BLaER1 treated with 17β-estradiol and CSF1 and Interleukin-3, amounts not matched to agents 10 nM and 100 nM (cell line): ENCODE measurements around the gene RAB6B.

Experiments used
- H3K27ac ChIP-seq, 11 experiments: shearing (Covaris generic); formaldehyde crosslinking; 2 replicates each; pipeline ENCODE4 v1.8.1; 2022
- H3K27me3 ChIP-seq, 11 experiments: shearing (Covaris generic); formaldehyde crosslinking; 2 replicates each; pipeline ENCODE4 v1.8.1; 2022
- H3K36me3 ChIP-seq, 11 experiments: shearing (Covaris generic); formaldehyde crosslinking; 2 replicates each; pipeline ENCODE4 v1.8.1; 2022
- H3K4me1 ChIP-seq, 10 experiments: shearing (Covaris generic); formaldehyde crosslinking; 2 replicates each; pipeline ENCODE4 v1.8.1; 2022
- H3K4me2 ChIP-seq, 11 experiments: shearing (Covaris generic); formaldehyde crosslinking; 2 replicates each; pipeline ENCODE4 v1.8.1; 2022
- H3K4me3 ChIP-seq, 10 experiments: shearing (Covaris generic); formaldehyde crosslinking; 2 replicates each; pipeline ENCODE4 v1.8.1; 2022
- H3K9ac ChIP-seq, 11 experiments: shearing (Covaris generic); formaldehyde crosslinking; 2 replicates each; pipeline ENCODE4 v1.8.1; 2022
- H3K9me3 ChIP-seq, 11 experiments: shearing (Covaris generic); formaldehyde crosslinking; replicated peaks in 1 of 11; 2 replicates each; pipeline ENCODE4 v1.8.1; 2022
- H4K20me1 ChIP-seq, 11 experiments: shearing (Covaris generic); formaldehyde crosslinking; 2 replicates each; pipeline ENCODE4 v1.8.1; 2022
- Cebpa-rat ChIP-seq, 11 experiments: shearing (Covaris generic); IDR thresholded peaks; 2 replicates each; pipeline ENCODE4 v1.8.1; 2022

RAB6B gene

DNA sequence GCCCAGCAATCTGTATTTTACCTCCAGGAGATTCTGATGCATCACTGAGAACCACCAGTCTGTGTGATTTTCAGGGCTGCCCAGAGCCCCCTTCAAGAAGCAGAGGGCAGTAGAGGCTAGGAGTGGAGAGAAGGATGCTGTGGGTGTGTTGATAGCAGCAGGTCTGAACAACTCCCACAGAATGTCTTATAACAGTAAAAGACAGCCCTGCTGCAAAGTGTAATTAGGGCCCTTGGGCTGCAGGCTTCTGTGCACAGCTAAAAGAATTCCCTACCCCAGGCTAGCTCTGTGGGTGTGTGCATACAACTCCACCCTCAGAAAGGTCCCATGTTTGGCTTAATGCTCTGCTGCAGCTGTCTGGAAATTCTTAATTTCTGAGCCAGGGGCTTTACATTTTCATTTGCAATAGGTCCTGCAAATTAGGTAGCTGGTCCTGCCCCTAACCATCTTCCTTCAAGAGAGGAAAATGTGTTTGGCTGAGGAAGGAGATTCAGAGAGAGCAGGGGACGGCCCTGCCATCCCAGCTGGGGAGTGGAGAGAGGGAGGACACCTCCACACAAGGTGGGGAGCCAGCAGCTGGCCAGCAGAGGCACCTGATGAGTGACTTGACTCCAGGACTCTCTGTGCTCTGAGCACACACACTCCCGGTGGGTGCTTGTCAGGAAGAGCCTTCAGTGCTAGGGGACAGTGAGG is 43.2 kb upstream of the RAB6B start:
- H3K36me3 ChIP-seq: no peaks in the 10 kb centered on the region
- H4K20me1 ChIP-seq: no peaks in the 10 kb centered on the region
- H3K4me1 ChIP-seq: peaks cover 24 to 49% (median 38%) of the 10 kb centered on the region in 10 experiments
- no peak overlapping the region for H3K9ac ChIP-seq
- H3K4me3 ChIP-seq: no peak overlapping the region
- 0 out of 22 replicates have a peak, but pooled peaks cover 0 to 5% (median 0%) of the 10 kb centered on the region in 11 experiments for H3K27me3 ChIP-seq
- no peak for TF ChIP-seq Cebpa-rat (IDR thresholded peaks at IDR 0.05)
- H3K9me3 ChIP-seq: no peaks in the 10 kb centered on the region
- H3K27ac ChIP-seq: no peak overlapping the region
- H3K4me2 ChIP-seq: peak overlapping the region in 8 of 11 experiments; percentile 18 to 62 (median 40); a peak in 14 of 22 replicates

DNA sequence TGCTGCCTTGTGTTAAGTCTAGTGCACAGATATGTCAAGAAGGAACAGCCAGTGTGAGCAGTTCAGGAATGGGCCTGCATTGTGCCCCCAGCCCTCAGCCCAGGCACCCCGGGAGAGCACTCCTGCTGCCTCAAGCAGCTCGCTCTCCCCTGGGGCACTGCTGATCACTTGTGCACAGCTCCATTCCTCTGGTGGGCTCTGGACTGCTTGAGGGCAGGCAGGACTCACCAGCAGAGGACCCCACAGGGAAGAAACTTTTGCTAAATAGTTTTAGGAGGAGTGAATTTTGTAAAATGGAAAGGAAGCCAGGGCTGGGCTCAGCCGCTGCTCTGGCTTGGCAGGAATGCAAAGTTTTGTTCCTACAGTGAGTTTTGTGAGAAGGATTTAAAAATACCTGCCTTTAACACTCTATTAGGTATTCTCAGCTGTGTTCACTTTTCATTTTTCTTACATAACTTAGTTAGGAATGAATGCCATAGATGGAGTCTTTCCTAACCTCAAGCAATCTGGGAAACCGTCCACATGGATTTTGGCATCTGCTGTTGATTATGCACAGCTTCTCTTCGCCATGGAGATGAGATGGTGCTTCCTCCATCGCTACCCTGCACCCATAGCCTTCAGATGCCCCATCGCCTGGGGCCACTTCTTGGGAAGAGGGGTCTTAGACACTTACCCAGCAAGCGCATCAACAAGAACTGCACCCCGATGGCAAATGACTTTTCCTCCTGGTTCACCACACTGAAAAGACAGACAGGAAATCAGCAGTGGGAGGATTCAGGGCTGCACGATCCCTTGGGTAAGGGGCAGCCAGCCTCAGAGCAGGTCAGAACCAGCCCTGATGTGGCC is 42.3 kb upstream of the RAB6B start:
- Histone ChIP-seq H4K20me1 (no peaks in the 10 kb centered on the region), H3K4me2 (peak overlapping the region in 8 of 11 experiments; percentile 18 to 62 (median 40); a peak in 14 of 22 replicates), H3K27ac (no peak overlapping the region), H3K9ac (no peak overlapping the region), H3K27me3 (0 out of 22 replicates have a peak, but pooled peaks cover 0 to 5% (median 0%) of the 10 kb centered on the region in 11 experiments), H3K36me3 (no peaks in the 10 kb centered on the region), H3K9me3 (no peaks in the 10 kb centered on the region), H3K4me1 (peaks cover 18 to 45% (median 31%) of the 10 kb centered on the region in 10 experiments), H3K4me3 (no peak overlapping the region)
- TF ChIP-seq Cebpa-rat (IDR thresholded peaks at IDR 0.05): no peak

DNA sequence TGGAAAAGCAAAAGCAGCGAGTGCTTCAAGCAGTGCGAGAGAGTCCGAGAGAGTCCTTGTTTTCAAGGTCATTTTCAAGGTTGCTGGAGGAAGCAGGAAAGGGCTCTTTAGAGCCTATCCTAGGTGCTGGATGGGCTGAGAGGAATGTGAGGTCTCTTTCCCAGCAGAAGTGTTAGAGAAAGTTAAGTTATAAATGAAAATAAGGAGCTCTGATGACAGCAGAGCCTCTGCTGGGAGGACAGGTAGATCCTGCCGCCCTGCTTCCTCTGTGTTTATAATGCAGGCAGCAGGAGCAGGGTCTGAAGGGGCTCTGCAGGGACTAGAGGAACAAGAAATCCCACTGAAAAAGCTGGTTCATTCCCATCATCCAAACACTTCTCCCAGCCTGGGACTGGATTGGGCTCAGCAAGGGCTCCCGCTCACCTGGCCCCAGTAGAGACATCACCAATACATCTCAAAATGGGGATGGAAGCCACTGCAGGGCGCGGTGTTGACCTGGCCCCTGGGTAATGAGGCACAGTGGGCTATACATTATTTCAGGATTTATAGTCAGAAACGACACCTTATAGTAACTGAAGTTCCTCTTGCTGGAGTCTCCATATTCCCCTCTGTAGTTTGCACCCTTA is 41.5 kb upstream of the RAB6B start:
- H3K36me3 ChIP-seq: no peaks in the 10 kb centered on the region
- H3K27ac ChIP-seq: no peak overlapping the region
- no peak overlapping the region for H3K4me3 ChIP-seq
- no peaks in the 10 kb centered on the region for H4K20me1 ChIP-seq
- H3K9me3 ChIP-seq: no peaks in the 10 kb centered on the region
- no peak overlapping the region for H3K9ac ChIP-seq
- peaks cover 11 to 37% (median 23%) of the 10 kb centered on the region in 10 experiments for H3K4me1 ChIP-seq
- no peak overlapping the region for H3K4me2 ChIP-seq
- H3K27me3 ChIP-seq: 0 out of 22 replicates have a peak, but pooled peaks cover 0 to 5% (median 0%) of the 10 kb centered on the region in 11 experiments
- no peak for TF ChIP-seq Cebpa-rat (IDR thresholded peaks at IDR 0.05)

DNA sequence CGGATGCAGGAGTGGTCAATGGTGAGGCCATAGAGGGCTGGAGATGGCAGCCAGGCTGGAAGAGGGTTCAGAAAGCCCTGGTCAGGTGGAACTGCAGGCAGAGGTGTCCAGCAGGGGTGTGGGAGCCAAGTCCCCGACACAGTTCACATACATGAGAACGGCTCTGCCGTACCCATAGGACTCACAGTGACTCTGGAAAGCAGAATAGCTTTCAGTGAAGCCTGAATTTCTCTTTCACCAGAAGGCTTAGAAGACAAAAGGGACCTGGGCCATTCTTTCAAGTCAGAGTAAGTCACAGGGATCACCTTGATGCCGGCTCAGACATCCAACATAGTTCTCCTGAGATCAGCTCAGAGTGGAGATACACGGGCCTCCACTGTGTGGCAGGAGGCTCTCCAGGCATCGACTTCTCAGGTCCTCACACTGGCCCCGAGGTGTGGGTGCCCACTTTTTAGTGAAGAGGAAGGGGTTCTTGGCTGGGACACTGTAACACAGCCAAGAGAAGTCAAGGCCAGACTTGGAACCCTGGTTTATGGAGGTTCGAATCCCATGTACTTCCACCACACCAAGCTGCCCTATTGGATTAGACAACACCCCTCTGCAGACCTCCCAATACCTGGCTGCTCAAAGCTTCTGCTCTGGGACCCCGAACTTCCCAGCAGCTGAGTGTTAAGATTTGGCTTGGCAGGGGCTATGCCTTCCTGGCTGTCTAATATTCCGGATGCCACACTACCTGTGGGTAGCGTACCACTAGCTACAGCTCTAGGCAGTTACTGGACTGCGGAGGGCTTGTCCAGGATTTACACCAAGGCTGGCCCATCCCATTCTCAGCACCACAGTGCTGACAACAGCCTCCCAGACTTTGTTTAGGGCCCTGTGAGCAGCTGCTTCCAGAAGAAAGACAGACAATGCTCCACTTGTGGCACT is 40.4 kb upstream of the RAB6B start:
- no peak overlapping the region for H3K27ac ChIP-seq
- no peaks in the 10 kb centered on the region for H3K9me3 ChIP-seq
- no peak overlapping the region for H3K4me2 ChIP-seq
- no peaks in the 10 kb centered on the region for H4K20me1 ChIP-seq
- TF ChIP-seq Cebpa-rat (IDR thresholded peaks at IDR 0.05): no peak
- 0 out of 22 replicates have a peak, but pooled peaks cover 0 to 5% (median 0%) of the 10 kb centered on the region in 11 experiments for H3K27me3 ChIP-seq
- H3K36me3 ChIP-seq: no peaks in the 10 kb centered on the region
- no peak overlapping the region for H3K4me3 ChIP-seq
- peaks cover 11 to 35% (median 20%) of the 10 kb centered on the region in 10 experiments for H3K4me1 ChIP-seq
- H3K9ac ChIP-seq: no peak overlapping the region

DNA sequence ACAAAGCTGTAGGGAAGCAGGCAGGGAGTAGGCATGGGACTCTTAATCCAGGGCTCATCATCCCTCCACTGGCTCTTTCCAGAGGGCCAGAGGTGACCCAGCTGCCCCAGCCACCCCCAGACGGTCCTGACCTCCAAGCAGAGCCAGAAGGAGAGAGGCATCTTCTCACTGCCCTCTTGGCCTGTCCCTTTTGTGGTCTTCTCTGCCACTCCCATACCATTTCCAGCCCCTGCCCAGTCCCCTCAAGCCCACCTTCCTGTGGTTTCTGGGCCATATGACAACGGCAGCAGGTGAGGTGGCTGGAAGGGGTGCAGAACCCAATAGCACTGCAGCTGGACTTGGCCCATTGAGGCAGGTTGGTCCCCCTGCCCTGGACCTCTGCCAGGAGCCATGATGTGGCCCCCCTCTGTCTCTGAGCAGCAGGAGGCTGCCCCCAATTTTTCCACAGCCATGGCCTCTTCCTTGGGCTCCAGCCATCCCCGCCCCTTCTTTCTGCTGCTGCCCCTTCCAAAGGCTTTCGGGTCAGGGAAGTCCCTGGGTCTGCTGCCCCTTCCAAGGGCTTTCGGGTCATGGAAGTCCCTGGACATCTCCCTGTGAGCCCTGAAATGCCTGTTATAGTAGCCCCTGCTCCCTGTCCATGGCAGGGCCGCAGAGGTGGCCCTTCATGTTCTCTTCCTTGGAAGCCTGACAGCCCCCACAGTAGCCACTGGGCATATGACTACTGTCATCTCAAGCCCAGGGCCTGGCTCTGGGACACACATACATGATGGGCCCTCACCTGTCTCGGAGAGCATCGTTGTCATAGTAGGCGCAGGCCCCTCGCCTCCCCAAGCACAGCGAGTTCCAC is 39.5 kb upstream of the RAB6B start:
- H4K20me1 ChIP-seq: no peaks in the 10 kb centered on the region
- 0 out of 22 replicates have a peak, but pooled peaks cover 0 to 5% (median 0%) of the 10 kb centered on the region in 11 experiments for H3K27me3 ChIP-seq
- no peak for TF ChIP-seq Cebpa-rat (IDR thresholded peaks at IDR 0.05)
- H3K36me3 ChIP-seq: no peaks in the 10 kb centered on the region
- H3K9ac ChIP-seq: no peak overlapping the region
- H3K4me2 ChIP-seq: peak overlapping the region in 6 of 11 experiments; percentile 70 to 82 (median 76); a peak in 7 of 22 replicates
- no peak overlapping the region; a peak in 1 of 22 replicates for H3K27ac ChIP-seq
- no peaks in the 10 kb centered on the region for H3K9me3 ChIP-seq
- H3K4me3 ChIP-seq: no peak overlapping the region
- peaks cover 11 to 35% (median 20%) of the 10 kb centered on the region in 10 experiments for H3K4me1 ChIP-seq

DNA sequence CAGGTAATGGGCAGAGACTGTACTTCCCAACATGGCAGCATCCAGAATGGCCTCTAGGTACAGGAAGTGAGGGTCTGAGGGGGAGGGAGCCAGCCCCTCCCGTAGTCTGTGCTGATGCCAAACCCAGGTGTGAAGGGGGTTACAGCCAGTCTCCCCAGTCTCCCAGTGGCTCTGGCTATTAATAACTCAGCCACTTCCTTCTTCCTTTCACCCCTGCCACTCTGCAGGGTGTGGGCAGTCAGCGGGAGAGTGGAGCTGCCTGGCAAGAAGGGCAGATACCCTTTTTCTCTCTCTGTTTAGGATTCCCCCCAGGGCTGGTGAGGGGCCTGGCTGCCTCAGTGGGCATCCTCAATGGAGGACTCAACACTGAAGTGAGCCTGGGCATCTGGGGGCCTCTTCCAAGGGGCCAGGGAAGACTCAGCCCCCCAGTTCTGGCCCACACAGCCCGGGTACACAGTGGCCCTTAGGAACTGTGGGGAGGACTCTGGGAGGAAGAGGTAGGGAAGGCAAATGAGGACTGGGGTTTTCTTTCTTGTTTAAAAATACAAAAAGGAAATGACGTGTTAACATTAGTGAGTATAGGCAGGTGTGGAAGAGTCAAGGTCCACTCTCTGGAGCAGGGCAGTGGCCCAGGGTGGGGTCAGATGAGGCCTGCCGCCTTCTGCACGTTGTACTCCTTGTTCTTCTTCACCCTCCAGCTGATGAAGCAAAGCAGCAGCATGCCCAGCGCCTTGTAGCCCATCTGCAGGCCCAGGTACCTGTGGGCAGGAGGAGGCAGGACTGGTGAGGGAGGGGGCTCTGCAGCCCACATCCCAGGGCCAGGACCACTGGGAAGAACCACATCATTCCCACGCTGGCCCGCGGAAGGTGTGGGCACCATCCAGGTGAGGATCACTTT is 38.6 kb upstream of the RAB6B start:
- peak overlapping the region; percentile 65 to 83 (median 76) for H3K4me2 ChIP-seq
- H3K27me3 ChIP-seq: 0 out of 22 replicates have a peak, but pooled peaks cover 0 to 5% (median 0%) of the 10 kb centered on the region in 11 experiments
- H3K27ac ChIP-seq: peak overlapping the region in 5 of 11 experiments; percentile 25 to 52 (median 45); a peak in 5 of 22 replicates
- peaks cover 11 to 31% (median 20%) of the 10 kb centered on the region in 10 experiments for H3K4me1 ChIP-seq
- peak overlapping the region in 1 of 11 experiments; percentile 37; a peak in 2 of 22 replicates for H3K9ac ChIP-seq
- no peaks in the 10 kb centered on the region for H3K36me3 ChIP-seq
- no peaks in the 10 kb centered on the region for H4K20me1 ChIP-seq
- no peak for TF ChIP-seq Cebpa-rat (IDR thresholded peaks at IDR 0.05)
- H3K9me3 ChIP-seq: no peaks in the 10 kb centered on the region
- no peak overlapping the region for H3K4me3 ChIP-seq
